ENCODE data around the gene OCIAD1.
A peak's percentile ranks its signal among the peaks of the same experiment; 100 is the strongest.
"Not testable (repeated sequence)": the region's sequence is repeated elsewhere in the genome, so short reads cannot be mapped to it uniquely, and the experiment has no call there.

OCIAD1 gene, protein sequence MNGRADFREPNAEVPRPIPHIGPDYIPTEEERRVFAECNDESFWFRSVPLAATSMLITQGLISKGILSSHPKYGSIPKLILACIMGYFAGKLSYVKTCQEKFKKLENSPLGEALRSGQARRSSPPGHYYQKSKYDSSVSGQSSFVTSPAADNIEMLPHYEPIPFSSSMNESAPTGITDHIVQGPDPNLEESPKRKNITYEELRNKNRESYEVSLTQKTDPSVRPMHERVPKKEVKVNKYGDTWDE

DNA sequence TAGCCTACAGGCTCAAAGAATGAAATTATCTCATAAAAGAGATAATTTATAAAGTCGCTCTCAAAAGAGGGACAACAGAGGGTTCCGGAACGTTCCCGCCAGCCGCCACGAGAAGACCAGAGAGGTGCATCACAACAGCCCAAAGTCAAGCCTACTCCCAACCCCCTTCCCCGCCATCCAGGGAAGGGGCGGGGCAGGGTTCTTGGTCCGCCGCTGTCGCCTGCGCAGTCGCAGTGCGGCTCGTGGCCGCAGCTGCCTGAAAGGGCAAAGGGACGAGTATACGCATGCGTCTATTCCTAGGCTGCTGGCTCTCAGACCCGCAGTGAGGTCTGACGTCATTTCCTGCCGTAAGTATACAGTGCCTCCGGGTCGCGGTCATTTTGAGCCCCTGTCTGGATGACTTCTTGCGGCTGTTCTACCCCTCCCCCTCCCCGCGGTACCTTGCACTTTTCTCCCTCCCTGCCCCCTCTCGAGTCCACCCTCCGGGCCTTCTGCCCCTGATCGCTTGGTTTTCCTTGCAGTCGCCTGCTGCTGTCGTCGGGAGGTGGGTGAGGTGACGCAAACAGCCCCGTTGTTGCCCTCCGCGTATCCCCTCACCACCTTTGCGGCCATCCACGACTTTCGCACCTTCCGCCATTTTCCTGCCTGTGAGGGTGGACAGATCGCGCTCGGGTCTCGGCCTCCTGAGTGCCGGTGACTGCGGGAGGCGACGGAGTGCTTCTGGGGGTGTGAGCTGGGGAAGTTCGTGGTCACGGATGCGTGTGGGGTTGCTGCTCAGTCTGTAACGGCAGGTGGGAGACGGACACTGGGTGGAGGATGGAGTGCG is at the start of gene OCIAD1:
Gene OCIAD1 (plus strand): TSS at position 383 of the 826 bp plus-strand sequence. CDS start 1,537 bp downstream, outside the sequence.
- Mint-ChIP-seq H3K9me3 (no peaks in the 10 kb centered on the region), H3K36me3 (ENCODE audit: low read depth) (peaks cover 46% of the 10 kb centered on the region), H3K4me3 (peak within 1 kb of the TSS; percentile 100), H3K4me1 (ENCODE audit: low read depth) (peaks cover 29% of the 10 kb centered on the region), H3K27ac (peak within 1 kb of the TSS; percentile 100), H3K27me3 (no peaks in the 10 kb centered on the region)
- DNase-seq, result peak; percentile 91

DNA sequence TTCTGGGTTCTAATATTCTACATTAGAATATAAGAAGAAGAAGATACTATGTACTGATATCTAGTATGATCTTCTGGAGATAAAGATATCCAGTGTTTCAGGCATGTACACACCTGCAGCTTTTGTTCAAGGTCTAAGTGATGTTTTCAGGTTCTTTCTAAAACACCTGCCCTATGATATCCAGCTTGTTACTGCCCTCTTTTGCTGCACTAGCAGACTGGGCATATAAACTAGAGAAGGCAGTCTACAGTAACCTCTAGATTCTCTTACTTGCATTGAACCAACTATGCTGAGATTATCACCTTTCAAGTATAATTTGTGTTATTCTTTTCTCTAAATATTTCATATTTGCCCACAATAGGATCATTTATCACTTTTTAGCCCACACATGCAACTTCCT is 48.9 kb upstream of the OCIAD1 start:
- Mint-ChIP-seq H3K4me3 (no peak overlapping the region), H3K9me3 (no peaks in the 10 kb centered on the region), H3K27ac (peak overlapping the region; percentile 22), H3K27me3 (no peaks in the 10 kb centered on the region), H3K4me1 (ENCODE audit: low read depth) (peaks cover 29% of the 10 kb centered on the region), H3K36me3 (ENCODE audit: low read depth) (peaks cover 12% of the 10 kb centered on the region)
- DNase-seq, result no peak

DNA sequence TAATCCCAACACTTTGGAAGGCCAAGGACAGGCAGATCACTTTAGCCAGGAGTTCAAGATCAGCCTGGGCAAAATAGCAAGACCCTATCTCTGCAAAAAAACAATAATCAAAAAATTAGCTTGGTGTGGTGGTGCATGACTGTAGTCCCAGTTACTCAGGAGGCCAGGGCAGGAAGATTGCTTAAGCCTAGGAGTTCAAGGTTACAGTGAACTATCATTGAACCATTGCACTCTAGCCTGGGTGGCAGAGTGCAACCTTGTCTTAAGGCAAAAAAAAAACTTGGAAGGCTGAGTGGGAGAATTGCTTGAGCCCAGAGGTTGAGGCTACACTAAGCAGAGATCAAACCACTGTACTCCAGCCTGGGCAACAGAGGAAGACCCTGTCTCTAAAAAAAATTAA is 45.6 kb upstream of the OCIAD1 start:
- no peak overlapping the region for H3K27ac Mint-ChIP-seq

DNA sequence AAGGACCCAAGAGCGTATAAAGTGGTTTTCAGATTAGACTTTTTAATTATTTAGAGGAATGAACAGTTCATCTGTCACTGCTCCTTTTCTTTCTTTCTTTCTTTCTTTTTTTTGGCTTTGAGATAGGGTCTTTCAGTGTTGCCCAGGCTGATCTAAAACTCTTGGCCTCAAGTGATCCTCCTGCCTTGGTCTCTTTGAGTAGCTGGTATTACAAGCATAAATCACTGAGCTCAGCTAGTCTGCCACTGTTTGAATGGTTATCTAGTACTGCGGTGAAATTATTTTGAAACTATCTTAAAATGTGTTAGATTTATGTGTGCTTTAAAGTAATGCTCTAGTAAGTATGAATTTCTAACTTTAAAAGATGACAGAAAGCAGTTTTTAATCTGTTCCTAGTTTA is 44.3 kb upstream of the OCIAD1 start:
- Mint-ChIP-seq H3K36me3 (ENCODE audit: low read depth) (no peaks in the 10 kb centered on the region), H3K4me3 (no peak overlapping the region)
- no peak for DNase-seq

More for the DNA sequence above, 45.6 kb upstream of the OCIAD1 start:
- no peaks in the 10 kb centered on the region for H3K9me3 Mint-ChIP-seq
- no peak for DNase-seq
- no peaks in the 10 kb centered on the region for H3K27me3 Mint-ChIP-seq
- H3K36me3 Mint-ChIP-seq (ENCODE audit: low read depth), result peaks cover 2% of the 10 kb centered on the region
- H3K4me1 Mint-ChIP-seq (ENCODE audit: low read depth), result peaks cover 10% of the 10 kb centered on the region
- no peak overlapping the region for H3K4me3 Mint-ChIP-seq

DNA sequence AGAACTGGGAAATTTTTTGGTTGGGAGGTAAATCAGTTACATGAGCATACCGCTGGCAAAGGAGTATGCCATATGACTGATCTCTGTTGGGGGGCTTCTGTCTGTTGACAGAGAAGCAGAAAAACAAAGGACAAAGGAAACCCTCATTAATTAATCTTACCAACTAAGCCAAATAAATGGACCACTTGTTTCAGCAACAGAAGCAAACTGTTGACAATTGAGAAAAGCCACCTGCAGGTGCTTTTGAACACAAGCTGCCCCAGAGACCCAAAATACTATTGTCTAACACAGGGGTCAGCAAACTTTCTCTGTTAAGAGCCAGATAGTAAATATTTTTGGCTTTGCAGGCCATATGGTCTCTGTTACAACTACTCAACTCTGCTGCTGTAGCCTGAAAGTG is 43.8 kb upstream of the OCIAD1 start:
- no peaks in the 10 kb centered on the region for H3K36me3 Mint-ChIP-seq (ENCODE audit: low read depth)
- H3K4me3 Mint-ChIP-seq, result no peak overlapping the region
- no peaks in the 10 kb centered on the region for H3K9me3 Mint-ChIP-seq
- H3K27ac Mint-ChIP-seq, result no peak overlapping the region
- DNase-seq, result no peak
- H3K4me1 Mint-ChIP-seq (ENCODE audit: low read depth), result peaks cover 3% of the 10 kb centered on the region
- H3K27me3 Mint-ChIP-seq, result no peaks in the 10 kb centered on the region

More for the DNA sequence above, 44.3 kb upstream of the OCIAD1 start:
- H3K9me3 Mint-ChIP-seq, result no peaks in the 10 kb centered on the region
- no peaks in the 10 kb centered on the region for H3K27me3 Mint-ChIP-seq
- no peak overlapping the region for H3K27ac Mint-ChIP-seq
- peaks cover under 1% of the 10 kb centered on the region for H3K4me1 Mint-ChIP-seq (ENCODE audit: low read depth)

DNA sequence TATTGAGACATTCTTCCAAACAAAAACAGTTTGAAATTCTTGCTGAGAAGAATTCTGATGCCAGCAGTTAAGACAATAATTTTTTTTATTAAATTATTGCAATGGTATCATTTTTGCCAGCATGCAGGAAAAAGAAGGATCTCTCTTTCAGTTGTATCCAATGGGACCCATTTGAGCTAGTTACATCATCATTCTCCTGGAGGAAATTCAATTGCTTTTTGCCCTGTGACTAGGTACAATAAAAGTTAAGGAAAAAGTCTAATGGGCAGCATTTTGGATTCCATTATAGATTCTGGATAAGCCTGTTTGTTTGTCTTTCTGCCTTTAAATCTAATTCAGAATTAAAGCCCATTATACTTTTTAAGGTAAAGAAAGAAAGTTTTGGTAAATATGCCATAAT is 40.3 kb upstream of the OCIAD1 start:
- no peak overlapping the region for H3K4me3 Mint-ChIP-seq
- no peaks in the 10 kb centered on the region for H3K27me3 Mint-ChIP-seq
- peaks cover 16% of the 10 kb centered on the region for H3K4me1 Mint-ChIP-seq (ENCODE audit: low read depth)
- H3K9me3 Mint-ChIP-seq, result no peaks in the 10 kb centered on the region
- no peak overlapping the region for H3K27ac Mint-ChIP-seq
- no peaks in the 10 kb centered on the region for H3K36me3 Mint-ChIP-seq (ENCODE audit: low read depth)
- DNase-seq, result no peak

DNA sequence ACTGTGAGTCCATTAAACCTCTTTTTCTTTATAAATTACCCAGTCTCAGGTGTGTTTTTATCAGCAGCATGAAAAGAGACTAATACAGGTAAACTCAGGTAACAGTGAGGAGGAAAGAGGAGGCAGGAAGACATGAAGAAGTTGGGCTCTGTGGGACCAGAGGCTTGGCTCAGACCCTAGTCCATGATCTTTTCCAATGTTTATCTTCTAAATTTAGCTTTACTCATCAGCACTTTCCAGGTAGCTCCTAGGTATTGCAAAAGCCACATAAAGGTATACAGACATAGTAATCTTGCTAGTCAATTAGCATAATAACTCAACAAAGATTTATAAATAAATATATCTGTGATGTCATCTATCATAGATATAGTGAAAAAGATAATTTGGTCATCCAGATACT is 39.6 kb upstream of the OCIAD1 start:
- H3K36me3 Mint-ChIP-seq (ENCODE audit: low read depth), result no peaks in the 10 kb centered on the region
- H3K4me1 Mint-ChIP-seq (ENCODE audit: low read depth), result peaks cover 16% of the 10 kb centered on the region
- H3K4me3 Mint-ChIP-seq, result no peak overlapping the region
- no peak overlapping the region for H3K27ac Mint-ChIP-seq
- DNase-seq, result no peak
- H3K9me3 Mint-ChIP-seq, result no peaks in the 10 kb centered on the region
- no peaks in the 10 kb centered on the region for H3K27me3 Mint-ChIP-seq

DNA sequence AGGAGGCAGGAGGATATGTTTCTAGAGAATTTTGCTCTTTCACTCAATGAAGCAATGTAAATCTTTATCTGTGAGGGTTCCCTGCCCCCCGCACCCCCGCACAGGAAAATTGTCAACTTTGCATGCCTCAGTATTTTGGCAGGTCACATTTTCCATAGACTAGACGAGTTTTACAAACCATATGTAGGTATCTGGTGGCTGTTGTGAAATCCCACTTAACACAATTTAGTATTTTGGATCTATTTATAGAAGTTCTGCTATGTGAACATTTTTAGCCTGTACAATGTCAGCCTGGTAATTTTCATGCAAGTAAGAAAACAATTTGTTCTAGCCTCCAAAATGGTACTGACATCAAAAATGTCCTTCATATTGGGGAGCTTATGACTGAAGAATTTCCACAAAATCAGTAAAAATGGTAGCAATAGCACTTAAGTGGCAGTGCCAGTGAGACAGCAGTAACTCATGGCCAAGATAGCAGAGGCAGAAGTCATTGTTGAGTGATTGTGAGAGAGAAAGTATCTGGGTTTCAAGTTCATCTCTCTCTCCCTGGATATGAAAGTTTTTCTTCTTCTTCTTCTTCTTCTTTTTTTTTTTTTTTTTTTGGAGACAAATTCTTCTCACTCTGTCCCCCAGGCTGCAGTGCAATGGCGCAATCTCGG is 38.4 kb upstream of the OCIAD1 start:
- H3K9me3 Mint-ChIP-seq, result no peaks in the 10 kb centered on the region
- peaks cover 16% of the 10 kb centered on the region for H3K4me1 Mint-ChIP-seq (ENCODE audit: low read depth)
- peak overlapping the region; percentile 75 for H3K27ac Mint-ChIP-seq
- DNase-seq, result no peak
- peak overlapping the region; percentile 24 for H3K4me3 Mint-ChIP-seq
- H3K27me3 Mint-ChIP-seq, result no peaks in the 10 kb centered on the region
- no peaks in the 10 kb centered on the region for H3K36me3 Mint-ChIP-seq (ENCODE audit: low read depth)

DNA sequence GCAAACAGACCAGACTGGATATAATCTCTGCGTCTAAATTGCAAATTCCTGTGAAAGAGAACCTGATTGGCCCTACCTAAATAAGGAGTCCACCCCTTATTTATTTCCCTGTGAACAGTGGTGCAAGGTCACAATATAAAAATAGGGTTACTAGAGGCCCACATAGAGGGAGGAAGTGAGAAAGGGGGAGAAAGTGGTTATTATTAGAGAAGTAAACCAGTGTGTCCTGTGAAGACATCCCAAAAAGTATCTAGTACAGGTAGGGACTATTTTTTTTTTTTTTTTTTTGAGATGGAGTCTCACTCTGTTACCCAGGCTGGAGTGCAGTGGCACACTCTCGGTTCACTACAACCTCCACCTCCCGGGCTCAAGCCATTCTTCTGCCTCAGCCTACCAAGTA is 35.8 kb upstream of the OCIAD1 start:
- H3K27me3 Mint-ChIP-seq, result no peaks in the 10 kb centered on the region
- DNase-seq, result no peak
- no peak overlapping the region for H3K4me3 Mint-ChIP-seq
- no peak overlapping the region for H3K27ac Mint-ChIP-seq
- no peaks in the 10 kb centered on the region for H3K36me3 Mint-ChIP-seq (ENCODE audit: low read depth)
- peaks cover 16% of the 10 kb centered on the region for H3K4me1 Mint-ChIP-seq (ENCODE audit: low read depth)
- no peaks in the 10 kb centered on the region for H3K9me3 Mint-ChIP-seq

DNA sequence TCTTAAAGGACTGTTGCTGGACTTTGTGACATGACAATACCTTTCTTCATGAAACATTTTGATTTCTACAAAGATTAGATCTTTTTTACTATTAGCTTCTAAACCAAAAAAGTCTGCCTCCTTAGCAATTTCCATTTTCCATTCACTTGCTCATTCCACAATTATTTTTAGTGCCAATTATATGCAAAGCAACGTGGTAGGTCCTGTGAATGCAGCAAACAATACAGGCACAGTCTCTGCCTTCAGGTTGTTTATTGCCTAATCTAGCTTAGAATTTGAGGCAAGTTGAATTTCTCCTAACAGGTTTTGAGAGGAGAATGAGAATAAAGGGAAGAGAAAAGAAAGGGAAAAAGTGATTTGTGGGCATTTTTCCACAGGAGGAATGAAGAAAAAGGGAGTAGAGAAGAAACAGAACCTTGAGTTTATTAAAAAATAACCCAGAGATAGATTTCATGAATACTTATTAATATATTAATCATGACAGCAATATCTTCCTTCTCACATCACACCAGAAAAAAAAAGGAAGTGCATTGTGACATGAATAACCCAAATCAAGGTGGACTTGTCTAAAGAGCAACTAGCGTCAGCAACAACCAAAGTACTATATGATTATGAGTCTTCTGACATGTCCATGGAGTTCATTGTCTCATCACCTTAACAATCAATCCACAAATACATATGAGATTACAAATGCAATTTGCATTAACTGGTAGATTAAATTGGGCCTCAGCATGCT is 34.5 kb upstream of the OCIAD1 start:
- Mint-ChIP-seq H3K9me3 (no peaks in the 10 kb centered on the region), H3K4me1 (ENCODE audit: low read depth) (peaks cover 16% of the 10 kb centered on the region), H3K4me3 (no peak overlapping the region), H3K36me3 (ENCODE audit: low read depth) (no peaks in the 10 kb centered on the region), H3K27me3 (no peaks in the 10 kb centered on the region), H3K27ac (no peak overlapping the region)
- no peak for DNase-seq

DNA sequence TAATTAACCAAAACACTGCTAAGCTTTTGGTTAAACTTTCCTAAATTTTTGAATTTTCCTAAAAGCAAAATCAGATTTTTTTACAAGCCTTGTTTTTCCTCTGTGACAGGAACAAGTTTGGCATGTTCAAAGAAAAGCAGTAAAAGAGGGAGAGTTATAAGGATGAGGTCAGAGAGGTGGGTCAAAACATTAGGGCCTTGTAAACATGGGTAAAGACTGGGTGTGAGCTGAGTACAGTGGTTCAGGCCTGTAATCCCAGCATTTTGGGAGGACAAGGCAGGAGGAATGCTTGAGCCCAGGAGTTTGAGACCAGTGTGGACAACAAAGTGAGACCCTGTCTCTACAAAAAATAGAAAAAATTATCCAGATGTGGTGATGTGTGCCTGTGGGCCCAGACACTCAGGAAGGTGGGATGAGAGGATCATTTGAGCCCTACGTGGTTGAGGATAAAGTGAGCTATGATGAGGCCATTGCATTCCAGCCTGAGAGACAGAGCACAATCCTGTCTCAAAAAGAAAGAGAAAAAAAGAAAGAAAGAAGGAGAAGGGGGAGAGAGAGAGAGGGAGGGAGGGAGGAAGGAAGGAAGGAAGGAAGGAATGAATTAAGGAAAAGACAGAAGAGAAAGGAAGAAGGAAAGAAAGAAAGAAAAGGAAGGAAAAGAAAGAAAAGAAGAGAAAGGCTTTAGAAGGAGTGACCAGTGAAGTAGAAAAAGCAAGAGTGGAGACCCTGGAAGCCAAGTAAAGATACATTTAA is 33.8 kb upstream of the OCIAD1 start:
- no peaks in the 10 kb centered on the region for H3K27me3 Mint-ChIP-seq
- H3K4me1 Mint-ChIP-seq (ENCODE audit: low read depth), result peaks cover 15% of the 10 kb centered on the region
- DNase-seq, result no peak
- no peaks in the 10 kb centered on the region for H3K9me3 Mint-ChIP-seq
- H3K4me3 Mint-ChIP-seq, result no peak overlapping the region
- no peak overlapping the region for H3K27ac Mint-ChIP-seq
- no peaks in the 10 kb centered on the region for H3K36me3 Mint-ChIP-seq (ENCODE audit: low read depth)

DNA sequence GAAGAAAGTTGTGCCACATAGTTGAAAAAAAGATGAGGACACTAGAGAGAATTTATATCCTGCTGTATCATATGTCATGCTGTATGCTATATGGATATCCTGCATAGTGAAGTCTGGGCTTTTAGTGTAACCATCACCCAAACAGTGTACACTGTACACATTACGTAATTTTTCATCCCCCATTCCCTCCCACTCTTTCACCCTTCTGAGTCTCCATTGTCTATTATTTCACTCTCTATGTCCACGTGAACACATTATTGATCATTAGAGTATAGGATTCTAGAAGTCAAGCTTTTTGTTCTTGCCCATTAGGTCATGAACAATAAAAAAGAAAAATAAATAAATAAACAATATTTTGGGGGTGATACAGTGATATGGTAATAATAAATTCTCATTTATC is 32.8 kb upstream of the OCIAD1 start:
- DNase-seq, result no peak
- H3K27ac Mint-ChIP-seq, result no peak overlapping the region
- H3K4me3 Mint-ChIP-seq, result no peak overlapping the region
- no peaks in the 10 kb centered on the region for H3K36me3 Mint-ChIP-seq (ENCODE audit: low read depth)
- no peaks in the 10 kb centered on the region for H3K27me3 Mint-ChIP-seq
- peaks cover 4% of the 10 kb centered on the region for H3K4me1 Mint-ChIP-seq (ENCODE audit: low read depth)
- H3K9me3 Mint-ChIP-seq, result no peaks in the 10 kb centered on the region

DNA sequence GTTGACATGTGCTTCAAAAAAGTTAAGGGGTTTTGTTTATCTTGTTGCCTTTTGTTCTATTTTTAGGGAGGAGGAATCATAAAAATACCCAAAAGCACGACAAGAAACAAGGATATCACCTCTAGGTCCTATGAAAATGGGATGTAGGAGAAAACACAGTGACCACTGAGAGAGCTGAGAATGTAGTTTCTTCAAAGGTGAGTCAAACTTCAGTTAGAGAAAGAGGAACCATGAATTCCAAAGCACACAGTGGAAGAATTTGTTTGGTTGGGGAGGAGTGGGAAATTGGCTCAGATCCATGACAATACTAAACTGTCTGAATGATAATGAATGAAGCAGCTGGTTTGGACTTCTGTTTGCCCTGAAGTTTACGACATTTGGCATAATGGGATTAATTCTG is 31.7 kb upstream of the OCIAD1 start:
- Mint-ChIP-seq H3K27ac (no peak overlapping the region), H3K4me3 (no peak overlapping the region), H3K36me3 (ENCODE audit: low read depth) (no peaks in the 10 kb centered on the region), H3K9me3 (no peaks in the 10 kb centered on the region), H3K27me3 (no peaks in the 10 kb centered on the region), H3K4me1 (ENCODE audit: low read depth) (peaks cover 1% of the 10 kb centered on the region)
- no peak for DNase-seq

DNA sequence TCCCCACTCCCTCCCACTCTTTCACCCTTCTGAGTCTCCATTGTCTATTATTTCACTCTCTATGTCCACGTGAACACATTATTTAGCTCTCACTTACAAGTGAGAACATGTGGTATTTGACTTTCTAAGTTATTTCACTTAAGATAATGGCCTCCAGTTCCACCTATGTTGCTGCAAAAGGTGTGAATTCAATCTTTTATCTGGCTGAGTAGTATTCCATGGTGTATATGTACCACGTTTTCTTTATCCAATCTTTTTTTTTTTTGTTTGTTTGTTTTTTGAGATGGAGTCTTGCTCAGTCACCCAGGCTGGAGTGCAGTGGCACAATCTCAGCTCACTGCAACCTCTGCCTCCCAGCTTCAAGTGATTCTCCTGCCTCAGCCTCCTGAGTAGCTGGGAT is 30.7 kb upstream of the OCIAD1 start:
- H3K9me3 Mint-ChIP-seq; H3K27ac Mint-ChIP-seq; H3K27me3 Mint-ChIP-seq; DNase-seq; H3K4me1 Mint-ChIP-seq (ENCODE audit: low read depth); H3K4me3 Mint-ChIP-seq; H3K36me3 Mint-ChIP-seq (ENCODE audit: low read depth): not testable (repeated sequence)

All from activated T-cell treated with anti-CD3 and anti-CD28 coated beads, Interleukin-2, amount 50 U/mL, for 24 hours (primary cell).